Parathyroid adenoma (tissue), 2 donors: ENCODE data around the gene LAT.
"Not testable (repeated sequence)": the region's sequence is repeated elsewhere in the genome, so short reads cannot be mapped to it uniquely, and the experiment has no call there.

ENCODE experiments used
- H2AFZ ChIP-seq: fragments of 300-600 bp; sonication (generic); one replicate; pipeline ENCODE4 v1.7.0; 2017; ENCODE audit warnings: antibody characterized with exemption, mild to moderate bottlenecking
- H3K27ac ChIP-seq: fragments of 300-600 bp; sonication (generic); one replicate; pipeline ENCODE4 v1.7.0; 2017
- H3K27me3 ChIP-seq: fragments of 300-600 bp; sonication (generic); one replicate; pipeline ENCODE4 v1.7.0; 2017; ENCODE audit warnings: low read length; ENCODE audit not compliant: control insufficient read depth, insufficient read depth
- H3K36me3 ChIP-seq: fragments of 300-600 bp; sonication (generic); one replicate; pipeline ENCODE4 v1.7.0; 2017; ENCODE audit warnings: low read length; ENCODE audit not compliant: control insufficient read depth, insufficient read depth
- H3K4me1 ChIP-seq: fragments of 300-600 bp; sonication (generic); one replicate; pipeline ENCODE4 v1.7.0; 2017; ENCODE audit warnings: control low read depth
- H3K4me2 ChIP-seq: fragments of 300-600 bp; sonication (generic); one replicate; pipeline ENCODE4 v1.7.0; 2017; ENCODE audit warnings: low read length
- H3K4me3 ChIP-seq: fragments of 300-600 bp; sonication (generic); one replicate; pipeline ENCODE4 v1.7.0; 2017; ENCODE audit warnings: low read depth, low read length
- H3K79me2 ChIP-seq: fragments of 300-600 bp; sonication (generic); one replicate; pipeline ENCODE4 v1.7.0; 2017; ENCODE audit warnings: control low read depth
- H3K9ac ChIP-seq: fragments of 300-600 bp; sonication (generic); one replicate; pipeline ENCODE4 v1.7.0; 2017; ENCODE audit warnings: mild to moderate bottlenecking
- H3K9me3 ChIP-seq: fragments of 300-600 bp; sonication (generic); one replicate; pipeline ENCODE4 v1.7.0; 2017; ENCODE audit warnings: low read length; ENCODE audit not compliant: control insufficient read depth
- CTCF ChIP-seq: fragments of 300-600 bp; sonication (generic); IDR thresholded peaks from one replicate; pipeline ENCODE4 v1.7.0; 2017; ENCODE audit warnings: antibody characterized with exemption, mild to moderate bottlenecking
- donor health status: primary hyperparathyroidism.

The LAT gene

GRCh38 chr16:28964072-28964471 is 20.8 kb upstream of the LAT start:
- TF ChIP-seq CTCF, result no peak
- Histone ChIP-seq H2AFZ (no peak overlapping the region), H3K27me3 (no peaks in the 10 kb centered on the region)

GRCh38 chr16:28964496-28964895 is 20.4 kb upstream of the LAT start:
- H2AFZ ChIP-seq, result no peak overlapping the region
- no peaks in the 10 kb centered on the region for H3K27me3 ChIP-seq
- TF ChIP-seq CTCF, result no peak
- no peak overlapping the region for H3K4me3 ChIP-seq
- H3K36me3 ChIP-seq, result no peaks in the 10 kb centered on the region
- no peak overlapping the region for H3K4me2 ChIP-seq
- no peak overlapping the region for H3K9ac ChIP-seq
- no peaks in the 10 kb centered on the region for H3K4me1 ChIP-seq
- H3K27ac ChIP-seq, result no peak overlapping the region
- peaks cover 2% of the 10 kb centered on the region for H3K79me2 ChIP-seq
- H3K9me3 ChIP-seq, result no peaks in the 10 kb centered on the region

More at GRCh38 chr16:28964072-28964471, 20.8 kb upstream of the LAT start:
- H3K4me1 ChIP-seq, result no peaks in the 10 kb centered on the region
- no peak overlapping the region for H3K4me2 ChIP-seq
- no peaks in the 10 kb centered on the region for H3K36me3 ChIP-seq
- no peak overlapping the region for H3K9ac ChIP-seq
- no peak overlapping the region for H3K27ac ChIP-seq
- H3K79me2 ChIP-seq, result peaks cover 2% of the 10 kb centered on the region
- no peak overlapping the region for H3K4me3 ChIP-seq
- no peaks in the 10 kb centered on the region for H3K9me3 ChIP-seq

GRCh38 chr16:28967156-28967555 is 17.7 kb upstream of the LAT start:
- H3K4me2 ChIP-seq, result no peak overlapping the region

GRCh38 chr16:28969696-28970095 is 15.2 kb upstream of the LAT start:
- not testable (repeated sequence) for H3K9ac ChIP-seq

More at GRCh38 chr16:28967156-28967555, 17.7 kb upstream of the LAT start:
- no peaks in the 10 kb centered on the region for H3K79me2 ChIP-seq
- no peaks in the 10 kb centered on the region for H3K4me1 ChIP-seq
- no peak overlapping the region for H3K9ac ChIP-seq
- no peaks in the 10 kb centered on the region for H3K9me3 ChIP-seq
- no peaks in the 10 kb centered on the region for H3K36me3 ChIP-seq
- no peak overlapping the region for H2AFZ ChIP-seq
- H3K27ac ChIP-seq, result no peak overlapping the region
- no peak overlapping the region for H3K4me3 ChIP-seq
- TF ChIP-seq CTCF, result no peak
- no peaks in the 10 kb centered on the region for H3K27me3 ChIP-seq

GRCh38 chr16:28974007-28974436 is 10.8 kb upstream of the LAT start:
- Histone ChIP-seq H3K4me1 (peaks cover 8% of the 10 kb centered on the region), H3K36me3 (no peaks in the 10 kb centered on the region), H3K27ac (peak overlapping the region; percentile 67), H3K9ac (no peak overlapping the region), H3K4me2 (peak overlapping the region; percentile 74), H2AFZ (peak overlapping the region; percentile 85), H3K9me3 (no peaks in the 10 kb centered on the region), H3K79me2 (peaks cover 2% of the 10 kb centered on the region), H3K27me3 (no peaks in the 10 kb centered on the region), H3K4me3 (peak overlapping the region; percentile 76)
- peak; percentile 77 for TF ChIP-seq CTCF

More at GRCh38 chr16:28969696-28970095, 15.2 kb upstream of the LAT start:
- H3K4me3 ChIP-seq, H3K27ac ChIP-seq, H3K4me1 ChIP-seq, H3K79me2 ChIP-seq, H3K27me3 ChIP-seq, H2AFZ ChIP-seq, H3K36me3 ChIP-seq, H3K4me2 ChIP-seq, H3K9me3 ChIP-seq: not testable (repeated sequence)
